Naive thymus-derived CD8-positive, alpha-beta T cell (primary cell): ENCODE results near the gene GRIK1. TPM values are rescaled to one million over a fixed set of nuclear protein-coding genes. Genes with fewer than 3 reads are reported as not detected.

Source experiments
- ATAC-seq, 2 donors: fragments of 150-1000 bp; cut with Tn5 transposase in 1 of 2; sonication (Bioruptor Pico), chemical (Tn5 transposase) in 1 of 2; 1 replicate in 1 of 2; 2 replicates in 1 of 2; pipeline ENCODE4 v1.10.0; 2021; ENCODE audit warnings: mild to moderate bottlenecking in 2 of 2, moderate library complexity in 2 of 2
- POLR2A ChIA-PET: fragments of 350-600 bp; sonication (Branson Sonifier 250); formaldehyde crosslinking; loops from one replicate; lab custom pipeline; 2021; ENCODE audit warnings: antibody characterized with exemption; lab: Charles Lee
- DNase-seq, 10 donors: peaks; one replicate each; pipeline versions ENCODE4 v3.0.0 to v3.0.0-alpha.2; 2020 to 2022
- H3K27ac Mint-ChIP-seq, 10 donors: one replicate each; pipeline ENCODE4 v1.8.0; 2020 to 2022; ENCODE audit warnings: mild to moderate bottlenecking in 10 of 10, mixed read lengths in 10 of 10, moderate library complexity in 4 of 10, inconsistent platforms in 1 of 10
- H3K27me3 Mint-ChIP-seq, 5 donors: one replicate each; pipeline ENCODE4 v1.8.0; 2021 to 2022; ENCODE audit warnings: mixed read lengths in 5 of 5
- H3K36me3 Mint-ChIP-seq, 3 donors: one replicate each; pipeline ENCODE4 v1.8.0; 2020 to 2022; ENCODE audit warnings: mixed read lengths in 3 of 3, mild to moderate bottlenecking in 2 of 3, inconsistent platforms in 1 of 3
- H3K4me1 Mint-ChIP-seq, 4 donors: one replicate each; pipeline ENCODE4 v1.8.0; 2021 to 2022; ENCODE audit warnings: mixed read lengths in 4 of 4
- H3K4me3 Mint-ChIP-seq, 10 donors: one replicate each; pipeline ENCODE4 v1.8.0; 2020 to 2022; ENCODE audit warnings: mild to moderate bottlenecking in 10 of 10, mixed read lengths in 10 of 10, moderate library complexity in 6 of 10, inconsistent platforms in 1 of 10
- H3K9me3 Mint-ChIP-seq, 9 donors: one replicate each; pipeline ENCODE4 v1.8.0; 2020 to 2022; ENCODE audit warnings: mixed read lengths in 9 of 9, mild to moderate bottlenecking in 3 of 9, inconsistent platforms in 1 of 9, moderate library complexity in 1 of 9
- polyA plus RNA-seq, 3 donors: library from polyadenylated mRNA; unstranded; fragments of 300-500 nt; fragmentation: Illumina TruSeq; gene quantifications; one replicate each; pipeline ENCODE4 v1.2.3, GENCODE V29; 2021
- total RNA-seq, 8 experiments: library from RNA in 2 of 8; stranded (reverse) in 2 of 8; gene quantifications; one replicate each; pipeline ENCODE4 v1.2.3 and lab custom pipeline; 2021 to 2026

The GRIK1 gene
- total and polyA plus RNA-seq, 5 experiments from 2014 or later: 0.07 TPM; not detected in 4

DNA sequence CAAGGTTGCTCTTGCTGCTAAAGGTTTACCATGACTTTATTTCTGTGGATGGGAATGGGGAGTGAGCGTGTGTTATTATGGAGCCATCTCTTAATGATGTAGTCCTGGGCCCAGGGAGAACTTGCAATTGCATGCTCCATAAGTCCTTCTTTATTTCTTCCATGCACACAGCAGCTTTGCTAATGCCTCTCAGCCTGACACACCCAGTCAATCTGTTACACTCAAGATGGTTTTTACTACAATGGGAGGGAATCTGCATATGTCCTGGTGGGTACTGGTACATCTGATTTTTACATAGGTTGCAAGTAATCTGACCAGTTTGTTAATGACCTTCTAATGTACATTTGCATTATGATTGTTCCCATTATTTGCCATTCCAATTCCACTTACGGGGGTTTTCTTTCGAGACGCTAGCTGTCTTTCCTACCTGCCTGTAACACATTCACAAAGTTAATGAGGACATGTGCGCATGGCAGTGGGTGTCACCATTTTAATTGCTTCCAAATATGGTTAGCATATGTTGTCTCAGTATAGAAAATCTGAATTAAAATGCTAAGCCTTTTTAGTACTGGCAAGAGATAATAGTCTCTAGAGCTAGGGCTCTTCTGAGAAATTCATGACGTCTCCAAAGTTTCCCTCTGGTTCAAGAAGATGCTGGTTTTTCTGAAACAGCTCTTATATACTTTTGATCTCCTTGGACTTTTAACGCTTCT, 188.2 kb downstream of the GRIK1 start:
- no peak for DNase-seq
- no peaks in the 10 kb centered on the region for H3K36me3 Mint-ChIP-seq
- H3K27ac Mint-ChIP-seq: no peak overlapping the region
- no peaks in the 10 kb centered on the region for H3K9me3 Mint-ChIP-seq
- POLR2A ChIA-PET: no interaction called here
- no peak overlapping the region for H3K4me3 Mint-ChIP-seq
- H3K27me3 Mint-ChIP-seq: peaks cover 0 to 29% (median 3%) of the 10 kb centered on the region in 5 donors
- no peak for ATAC-seq
- no peaks in the 10 kb centered on the region for H3K4me1 Mint-ChIP-seq

GRCh38 chr21:29749957-29750356, 189.8 kb downstream of the GRIK1 start:
- ATAC-seq: no peak
- Mint-ChIP-seq H3K36me3 (no peaks in the 10 kb centered on the region), H3K9me3 (no peaks in the 10 kb centered on the region), H3K4me3 (no peak overlapping the region), H3K4me1 (no peaks in the 10 kb centered on the region), H3K27ac (no peak overlapping the region), H3K27me3 (peaks cover 0 to 19% (median 2%) of the 10 kb centered on the region in 5 donors)
- POLR2A ChIA-PET: no interaction called here
- no peak for DNase-seq

- Mint-ChIP-seq H3K36me3 (no peaks in the 10 kb centered on the region), H3K4me1 (no peaks in the 10 kb centered on the region), H3K9me3 (no peaks in the 10 kb centered on the region), H3K4me3 (no peak overlapping the region), H3K27me3 (peaks cover 0 to 11% (median 2%) of the 10 kb centered on the region in 5 donors), H3K27ac (no peak overlapping the region)
- ATAC-seq (no peak), DNase-seq (no peak)
- POLR2A ChIA-PET: no interaction called here
These were observed 190.6 kb downstream of the GRIK1 start for GRCh38 chr21:29749223-29749622.

DNA sequence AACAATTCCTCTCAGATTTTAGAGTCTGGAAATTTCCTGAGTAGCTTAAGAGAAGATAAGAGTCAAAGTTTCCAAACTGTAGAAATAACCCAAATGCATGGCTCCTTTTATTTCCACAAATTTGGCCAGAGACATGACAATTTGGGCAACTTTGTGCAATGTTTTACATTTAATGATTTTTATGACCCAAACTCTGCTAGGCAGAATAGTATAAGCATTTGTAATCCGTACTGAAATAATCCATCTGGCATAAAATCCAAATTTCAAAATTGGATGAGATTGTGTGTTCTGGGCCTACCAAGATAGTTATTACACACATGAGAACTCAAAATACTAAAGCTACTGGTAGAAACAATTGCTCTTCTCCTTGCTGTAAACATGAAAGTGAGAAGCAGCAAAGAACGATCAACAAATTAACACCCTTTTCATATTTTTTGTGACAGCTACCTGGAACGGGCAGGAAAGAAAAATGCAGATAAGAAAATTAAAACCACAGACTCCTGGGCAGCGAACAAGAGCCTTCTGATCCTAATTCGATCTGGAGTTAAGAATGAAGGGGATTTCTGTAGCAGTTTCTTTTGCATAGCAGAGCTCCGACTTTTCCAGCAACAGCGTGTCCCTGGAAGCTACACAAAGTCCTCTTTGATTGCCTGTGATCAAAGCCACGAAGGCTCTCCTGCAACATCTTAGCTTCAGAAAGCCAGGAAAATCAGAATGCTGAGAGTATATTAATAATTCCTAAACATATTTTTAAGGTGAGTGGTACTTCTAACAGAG, 191.2 kb downstream of the GRIK1 start:
- H3K36me3 Mint-ChIP-seq: no peaks in the 10 kb centered on the region
- no peaks in the 10 kb centered on the region for H3K9me3 Mint-ChIP-seq
- POLR2A ChIA-PET: no interaction called here
- no peak overlapping the region for H3K4me3 Mint-ChIP-seq
- H3K27ac Mint-ChIP-seq: no peak overlapping the region
- no peaks in the 10 kb centered on the region for H3K4me1 Mint-ChIP-seq
- peaks cover 0 to 10% (median 2%) of the 10 kb centered on the region in 5 donors for H3K27me3 Mint-ChIP-seq
- ATAC-seq (no peak), DNase-seq (no peak)

GRCh38 chr21:29741761-29742160, 198.0 kb downstream of the GRIK1 start:
- DNase-seq (no peak), ATAC-seq (no peak)
- Mint-ChIP-seq H3K27me3 (peaks cover 0 to 17% (median 5%) of the 10 kb centered on the region in 5 donors), H3K9me3 (peaks cover 0 to 6% (median 0%) of the 10 kb centered on the region in 9 donors), H3K36me3 (no peaks in the 10 kb centered on the region), H3K4me3 (no peak overlapping the region), H3K27ac (no peak overlapping the region), H3K4me1 (no peaks in the 10 kb centered on the region)
- POLR2A ChIA-PET: no interaction called here

- DNase-seq (no peak), ATAC-seq (no peak)
- peaks cover 0 to 18% (median 4%) of the 10 kb centered on the region in 5 donors for H3K27me3 Mint-ChIP-seq
- POLR2A ChIA-PET: no interaction called here
- peaks cover 0 to 6% (median 0%) of the 10 kb centered on the region in 9 donors for H3K9me3 Mint-ChIP-seq
- H3K27ac Mint-ChIP-seq: no peak overlapping the region
- H3K36me3 Mint-ChIP-seq: no peaks in the 10 kb centered on the region
- H3K4me1 Mint-ChIP-seq: no peaks in the 10 kb centered on the region
- no peak overlapping the region for H3K4me3 Mint-ChIP-seq
These were observed 200.6 kb downstream of the GRIK1 start for GRCh38 chr21:29739176-29739575.

DNA sequence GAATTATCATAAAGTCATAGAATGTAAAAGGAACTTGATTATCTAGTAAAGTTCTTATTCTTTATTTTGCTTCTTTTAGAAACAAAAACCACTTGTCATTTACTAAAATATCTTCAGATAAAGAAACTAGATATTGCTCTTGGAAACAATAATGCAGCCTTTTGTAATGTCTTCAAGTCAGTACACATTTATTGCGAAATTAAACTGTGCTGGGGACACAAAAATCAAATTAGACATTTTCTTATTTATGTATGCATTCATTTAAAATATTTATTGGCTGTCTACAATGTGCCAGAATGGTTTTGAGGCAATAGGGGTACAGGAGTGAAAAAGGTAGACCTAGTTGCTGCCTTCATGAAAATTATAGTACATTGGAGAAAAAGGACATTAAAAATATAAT, 201.1 kb downstream of the GRIK1 start:
- no peak for ATAC-seq
- H3K27me3 Mint-ChIP-seq: peaks cover 0 to 18% (median 4%) of the 10 kb centered on the region in 5 donors
- no peaks in the 10 kb centered on the region for H3K4me1 Mint-ChIP-seq
- H3K9me3 Mint-ChIP-seq: peaks cover 0 to 6% (median 0%) of the 10 kb centered on the region in 9 donors
- no peak for DNase-seq
- POLR2A ChIA-PET: no interaction called here
- H3K36me3 Mint-ChIP-seq: no peaks in the 10 kb centered on the region
- no peak overlapping the region for H3K27ac Mint-ChIP-seq
- H3K4me3 Mint-ChIP-seq: no peak overlapping the region

- ATAC-seq (no peak), DNase-seq (no peak)
- no peaks in the 10 kb centered on the region for H3K36me3 Mint-ChIP-seq
- peaks cover 0 to 11% (median 4%) of the 10 kb centered on the region in 5 donors for H3K27me3 Mint-ChIP-seq
- POLR2A ChIA-PET: no interaction called here
- peaks cover 0 to 6% (median 0%) of the 10 kb centered on the region in 9 donors for H3K9me3 Mint-ChIP-seq
- H3K4me1 Mint-ChIP-seq: no peaks in the 10 kb centered on the region
- H3K4me3 Mint-ChIP-seq: no peak overlapping the region
- H3K27ac Mint-ChIP-seq: no peak overlapping the region
These were observed 202.6 kb downstream of the GRIK1 start for GRCh38 chr21:29737186-29737585.

DNA sequence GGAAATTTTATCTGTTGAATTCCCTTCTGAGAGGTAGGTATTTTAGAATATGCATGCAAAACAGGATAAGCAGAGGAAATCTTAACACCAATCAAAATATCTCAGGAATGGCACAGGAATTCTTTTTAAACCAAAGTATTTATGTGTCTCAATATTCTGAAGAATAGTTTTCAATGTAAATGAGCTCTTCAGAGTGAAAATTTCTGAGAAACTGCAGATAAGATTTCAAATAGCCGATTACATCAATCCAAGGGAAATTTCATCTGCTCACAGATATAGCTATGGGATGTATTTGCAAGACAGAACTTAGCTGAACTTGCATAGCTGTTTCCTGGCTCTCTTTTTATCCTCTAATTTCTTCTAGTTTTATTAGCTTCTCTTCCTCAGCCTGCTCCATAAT, 209.5 kb downstream of the GRIK1 start:
- no peaks in the 10 kb centered on the region for H3K36me3 Mint-ChIP-seq
- ATAC-seq: no peak
- H3K4me1 Mint-ChIP-seq: no peaks in the 10 kb centered on the region
- peaks cover 0 to 10% (median 3%) of the 10 kb centered on the region in 5 donors for H3K27me3 Mint-ChIP-seq
- no peak for DNase-seq
- no peak overlapping the region for H3K27ac Mint-ChIP-seq
- H3K4me3 Mint-ChIP-seq: no peak overlapping the region
- POLR2A ChIA-PET: no interaction called here
- peaks cover 0 to 14% (median 0%) of the 10 kb centered on the region in 9 donors for H3K9me3 Mint-ChIP-seq

DNA sequence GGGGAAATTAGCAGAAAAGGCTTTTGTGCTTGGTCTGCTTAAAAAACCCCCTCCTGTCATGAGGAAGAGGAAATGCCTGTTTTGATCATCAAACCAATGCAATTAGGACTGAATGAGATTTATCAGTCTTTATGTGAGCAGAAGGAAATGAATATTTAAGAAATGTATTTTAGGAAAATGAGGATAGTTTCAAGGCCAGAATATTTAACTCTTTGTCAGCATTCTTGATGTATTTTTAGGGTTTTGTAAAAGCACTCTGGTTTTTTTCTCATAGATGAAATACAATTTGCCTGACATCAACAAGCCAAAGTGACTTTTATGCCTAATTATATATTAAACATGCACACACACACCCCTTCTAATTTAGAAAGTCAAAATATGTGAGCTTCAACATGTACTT, 213.8 kb downstream of the GRIK1 start:
- Mint-ChIP-seq H3K4me3 (no peak overlapping the region), H3K36me3 (no peaks in the 10 kb centered on the region), H3K27ac (no peak overlapping the region), H3K4me1 (no peaks in the 10 kb centered on the region), H3K9me3 (peaks cover 0 to 5% (median 0%) of the 10 kb centered on the region in 9 donors), H3K27me3 (peaks cover 0 to 8% (median 3%) of the 10 kb centered on the region in 5 donors)
- DNase-seq: no peak
- POLR2A ChIA-PET: no interaction called here
- no peak for ATAC-seq

- Mint-ChIP-seq H3K4me3 (no peak overlapping the region), H3K4me1 (no peaks in the 10 kb centered on the region), H3K36me3 (no peaks in the 10 kb centered on the region), H3K27me3 (peaks cover 0 to 16% (median 2%) of the 10 kb centered on the region in 5 donors), H3K9me3 (peaks cover 0 to 5% (median 0%) of the 10 kb centered on the region in 9 donors), H3K27ac (no peak overlapping the region)
- no peak for ATAC-seq
- no peak for DNase-seq
- POLR2A ChIA-PET: no interaction called here
These were observed 214.6 kb downstream of the GRIK1 start for GRCh38 chr21:29725025-29725736.

- Mint-ChIP-seq H3K4me3 (no peak overlapping the region), H3K27ac (no peak overlapping the region), H3K27me3 (peaks cover 0 to 16% (median 2%) of the 10 kb centered on the region in 5 donors), H3K9me3 (peaks cover 0 to 6% (median 0%) of the 10 kb centered on the region in 9 donors), H3K4me1 (no peaks in the 10 kb centered on the region), H3K36me3 (no peaks in the 10 kb centered on the region)
- POLR2A ChIA-PET: no interaction called here
- DNase-seq (no peak), ATAC-seq (no peak)
These were observed 217.8 kb downstream of the GRIK1 start for GRCh38 chr21:29721964-29722363.

- Mint-ChIP-seq H3K27me3 (peaks cover 0 to 17% (median 2%) of the 10 kb centered on the region in 5 donors), H3K27ac (no peak overlapping the region), H3K4me1 (no peaks in the 10 kb centered on the region), H3K9me3 (peaks cover 0 to 9% (median 1%) of the 10 kb centered on the region in 9 donors), H3K4me3 (no peak overlapping the region), H3K36me3 (peaks cover 0 to 4% (median 0%) of the 10 kb centered on the region in 3 donors)
- DNase-seq (no peak), ATAC-seq (no peak)
- POLR2A ChIA-PET: interaction anchor here (0.6 kb wide), 1 partner anchor 20 kb away, joined by 3 read pairs; no protein-coding TSS in a partner anchor
These were observed 218.6 kb downstream of the GRIK1 start for GRCh38 chr21:29721221-29721620.
